Embryonic facial prominence (tissue), 1 donor: ENCODE measurements around the gene ZC2HC1B.

ENCODE experiments used
- DNase-seq: peaks from one replicate; pipeline ENCODE4 v3.0.0-alpha.2; 2016; ENCODE audit errors: extremely low spot score

Gene ZC2HC1B

DNA sequence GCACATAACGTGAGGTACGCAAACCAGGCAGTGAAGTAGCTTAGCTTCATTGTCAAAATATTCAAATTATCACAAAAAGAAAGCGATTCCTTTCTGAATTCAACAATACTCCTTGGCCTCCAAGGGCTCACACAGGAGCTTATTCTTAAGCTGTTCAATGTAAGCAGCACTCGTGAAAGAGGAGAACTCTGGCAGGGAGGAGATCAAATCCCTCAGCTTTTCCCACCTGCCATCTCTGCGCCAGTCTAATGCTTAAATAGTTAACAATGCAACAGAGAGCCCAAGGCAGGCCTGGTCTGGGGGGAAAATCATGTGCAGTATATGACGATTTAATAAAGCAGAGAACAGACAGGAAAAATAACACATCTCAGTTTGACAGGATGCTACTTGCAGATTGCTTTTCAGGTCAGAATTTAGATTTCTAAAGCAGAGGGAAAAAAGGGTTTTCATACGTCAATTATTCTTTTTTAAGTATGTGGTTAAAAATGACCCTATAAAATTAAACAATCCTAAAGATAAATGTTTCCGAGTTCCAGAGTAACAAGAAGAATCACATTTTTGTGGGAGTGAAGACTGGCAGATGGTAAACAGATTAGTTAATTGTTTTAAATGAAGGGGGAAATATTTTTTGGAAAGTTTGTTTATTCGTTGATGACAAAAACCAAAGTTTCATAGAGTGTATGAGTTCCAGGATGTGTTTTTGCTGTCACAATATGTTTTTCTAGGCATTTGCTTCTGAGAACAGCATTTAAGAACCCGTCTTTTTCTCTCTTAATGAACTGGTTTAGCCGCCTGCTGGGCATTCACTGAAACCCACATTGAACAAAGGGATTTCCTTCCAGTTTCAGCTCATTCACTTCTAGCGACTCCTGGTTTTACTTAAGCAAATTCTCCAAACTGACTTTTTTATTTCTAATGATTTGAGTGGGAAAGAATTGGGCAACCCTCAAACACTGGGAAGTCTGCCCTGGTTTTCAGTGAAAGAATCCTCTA lies 97.9 kb downstream of the ZC2HC1B start:
- DNase-seq: peak; percentile 79

GRCh38 chr6:143963158-143963919 lies 99.1 kb downstream of the ZC2HC1B start:
- no peak for DNase-seq

- no peak for DNase-seq
Observed at GRCh38 chr6:143964674-143965081, 100.4 kb downstream of the ZC2HC1B start.

- DNase-seq: no peak
Observed at GRCh38 chr6:143965503-143966171, 101.4 kb downstream of the ZC2HC1B start.

DNA sequence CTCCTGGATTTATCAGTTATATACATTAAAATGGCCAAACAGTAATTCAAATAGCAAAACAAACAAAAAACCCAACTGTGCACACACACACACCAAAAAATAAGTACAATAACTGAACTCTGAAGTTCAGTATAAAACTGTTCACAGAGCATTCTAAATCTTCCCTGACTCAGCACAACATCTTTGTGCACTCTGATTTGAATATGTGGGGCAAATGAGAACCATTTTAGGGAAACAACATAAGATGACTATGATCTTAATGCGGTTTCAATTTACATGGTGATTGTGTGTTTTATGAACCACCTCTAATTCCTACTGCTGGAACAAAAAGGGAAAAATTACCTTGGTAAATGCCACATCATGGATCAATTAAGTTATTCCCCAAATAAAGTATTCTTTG lies 102.0 kb downstream of the ZC2HC1B start:
- DNase-seq: no peak

GRCh38 chr6:143967706-143968376 lies 103.6 kb downstream of the ZC2HC1B start:
- DNase-seq: no peak

- DNase-seq: no peak
Observed at GRCh38 chr6:143969077-143969476, 104.8 kb downstream of the ZC2HC1B start.

DNA sequence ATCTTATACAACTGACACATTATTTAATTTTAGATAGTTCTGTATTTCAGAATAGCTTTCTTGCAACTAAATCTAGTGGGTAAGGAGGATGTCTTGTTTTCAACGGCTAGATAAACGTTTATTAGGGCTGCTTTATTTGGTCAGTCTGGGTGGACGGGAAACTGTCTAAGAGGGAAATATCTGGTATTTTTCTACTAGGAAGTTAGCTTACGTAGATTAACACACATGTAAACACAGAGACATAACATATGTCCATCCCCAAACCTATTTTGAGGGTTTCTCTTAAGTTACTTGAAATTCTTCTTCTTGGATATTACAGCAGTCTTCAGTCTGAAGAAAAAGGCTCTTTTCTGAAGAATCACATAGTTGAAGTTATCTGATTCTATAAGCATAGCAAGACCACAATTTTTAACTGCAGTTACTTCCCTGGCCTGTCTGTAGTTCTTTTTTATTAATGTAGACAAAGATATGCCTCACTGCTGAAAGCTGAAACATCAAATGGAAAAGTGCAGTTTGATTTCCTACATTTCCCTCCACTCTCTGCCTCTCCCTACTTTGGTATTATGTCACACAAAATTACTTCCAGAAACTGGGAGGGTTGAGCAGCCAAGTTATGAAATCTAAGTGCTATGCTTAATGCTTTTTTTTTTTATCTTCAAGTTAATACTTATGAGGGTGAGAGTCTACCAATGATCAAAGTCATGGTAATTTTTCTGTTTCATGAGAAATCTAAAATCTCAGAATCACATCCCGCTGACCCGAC lies 106.4 kb downstream of the ZC2HC1B start:
- DNase-seq: peak; percentile 53

DNA sequence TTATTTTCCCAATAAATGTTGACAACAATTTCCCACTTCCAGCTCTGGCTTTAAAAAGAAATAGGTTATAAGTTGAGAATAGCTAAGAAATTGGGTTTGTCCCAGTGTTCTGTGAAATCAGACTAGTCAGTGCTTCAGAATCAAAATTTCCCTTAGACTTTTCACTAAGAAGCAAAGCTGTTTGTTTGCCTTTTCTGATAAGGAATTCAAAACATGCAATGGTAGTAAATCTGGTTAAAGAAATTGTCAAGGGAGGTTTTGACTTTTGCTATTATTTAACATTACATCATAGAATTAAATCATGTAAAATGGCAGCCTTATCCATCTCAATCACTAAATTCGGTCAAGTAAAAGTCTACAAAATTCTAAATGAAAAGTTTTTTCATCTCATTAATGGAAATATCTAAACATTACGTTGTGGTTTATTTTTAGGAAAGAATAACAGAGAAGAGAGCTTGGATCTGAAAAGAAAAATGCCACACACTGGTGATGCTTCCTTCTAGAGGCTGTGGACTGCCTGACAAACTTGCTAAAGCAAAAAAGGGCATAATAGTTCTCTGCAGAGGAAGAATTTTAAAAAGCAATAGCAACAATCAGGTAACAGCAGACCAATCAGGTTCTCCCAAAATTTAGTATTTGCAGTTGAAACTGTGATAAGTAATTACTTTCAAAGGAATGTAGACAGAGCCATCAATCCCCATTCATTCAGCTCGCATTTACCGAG lies 107.4 kb downstream of the ZC2HC1B start:
- no peak for DNase-seq

DNA sequence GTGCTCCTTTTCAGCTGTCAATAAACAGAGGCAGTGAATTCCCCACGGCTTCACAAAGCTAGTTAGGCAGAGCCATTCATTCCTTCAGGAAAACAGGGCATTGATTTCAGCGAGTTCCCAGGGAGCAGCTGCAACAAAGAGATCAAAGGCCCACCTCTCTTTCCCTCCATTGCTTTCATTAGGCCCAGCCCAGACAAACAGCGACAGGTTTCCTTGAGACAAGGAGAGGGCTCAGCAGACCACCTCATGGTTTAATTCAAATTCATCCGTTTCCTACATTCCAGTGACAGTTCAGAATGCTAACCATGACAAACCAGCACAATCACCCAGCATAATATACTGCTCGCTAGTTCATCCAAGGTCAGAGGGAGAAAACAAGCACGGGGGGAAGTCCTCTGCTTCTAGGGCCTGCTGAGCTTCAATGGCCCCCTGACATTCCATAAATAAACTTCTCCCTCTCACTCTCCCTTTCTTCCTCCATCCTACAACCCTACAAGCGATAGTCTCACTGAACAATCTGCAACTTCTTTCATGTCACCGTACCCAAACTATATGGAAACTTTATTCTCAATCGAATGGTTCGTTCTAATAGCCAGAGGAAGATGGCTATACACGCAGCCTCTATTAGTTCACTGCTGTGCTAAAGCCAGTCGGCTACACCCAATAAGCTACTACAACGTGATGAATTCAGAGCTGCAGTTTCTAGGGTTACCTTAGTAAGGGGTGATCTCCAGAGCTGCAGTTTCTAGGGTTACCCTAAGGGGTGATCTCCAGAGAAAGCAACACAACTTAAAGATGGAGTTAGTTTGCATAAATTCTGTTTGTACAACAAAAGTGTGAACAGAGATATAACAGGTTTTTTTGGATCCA lies 109.1 kb downstream of the ZC2HC1B start:
- no peak for DNase-seq

- DNase-seq: no peak
Observed at GRCh38 chr6:143974089-143974488, 109.8 kb downstream of the ZC2HC1B start.

- DNase-seq: no peak
Observed at GRCh38 chr6:143976806-143977349, 112.6 kb downstream of the ZC2HC1B start.

GRCh38 chr6:143980921-143981320 lies 116.6 kb downstream of the ZC2HC1B start:
- DNase-seq: no peak

DNA sequence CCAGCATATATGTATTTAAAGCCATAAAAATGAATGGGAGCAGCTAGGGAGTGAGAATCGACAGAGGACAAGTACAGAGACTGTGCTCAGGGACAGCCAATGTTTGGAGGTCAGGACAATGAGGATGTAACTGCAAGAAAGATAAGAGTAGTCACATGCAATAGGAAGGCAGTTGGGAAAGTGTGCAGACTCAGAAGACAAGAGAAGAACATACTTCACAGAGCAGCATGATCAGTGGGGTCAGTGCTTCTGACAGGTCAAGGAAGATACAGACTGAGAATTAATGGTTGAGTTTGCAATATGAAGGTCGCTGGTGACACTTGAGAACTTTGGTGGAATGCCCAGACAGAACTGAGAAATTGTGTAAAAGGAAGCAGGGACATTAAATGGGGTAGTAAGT lies 118.7 kb downstream of the ZC2HC1B start:
- DNase-seq: no peak

- no peak for DNase-seq
Observed at GRCh38 chr6:143984666-143985065, 120.4 kb downstream of the ZC2HC1B start.

DNA sequence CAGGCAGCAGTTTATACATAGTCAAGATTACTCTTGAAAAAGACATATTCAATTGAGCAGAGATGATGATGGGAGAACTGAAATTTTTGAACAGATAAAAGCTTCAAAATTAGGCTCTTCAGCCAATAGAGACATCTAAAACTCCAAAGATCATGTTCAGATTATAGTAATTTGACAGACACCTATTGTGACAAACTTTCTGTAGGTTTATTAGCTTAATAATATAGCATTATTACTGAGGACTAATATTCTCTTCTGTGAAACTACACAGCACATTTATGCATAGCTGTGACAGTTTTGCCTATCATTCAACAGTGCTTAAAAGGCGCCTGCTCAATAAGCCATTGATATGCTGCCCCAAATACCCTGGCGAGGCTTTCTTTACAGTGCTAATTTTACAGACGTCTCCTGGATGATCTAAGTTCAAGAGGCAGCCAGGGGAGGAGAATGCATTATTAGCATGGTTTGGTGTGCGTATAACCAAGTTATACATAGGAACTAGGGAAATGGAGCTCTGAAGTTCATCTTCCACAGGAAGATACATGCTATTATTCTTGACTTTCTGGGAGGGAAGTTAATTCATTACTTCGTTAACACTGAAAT lies 122.3 kb downstream of the ZC2HC1B start:
- no peak for DNase-seq
